Measurements from ENCODE around the gene RRP8. TPM values are rescaled to one million over a fixed set of nuclear protein-coding genes. Genes with fewer than 3 reads are reported as not detected.

Gene RRP8
- total and polyA plus RNA-seq, 9 of the 15 experiments (the other 6 are each of a cell fraction or from before 2014, with no cell fraction given), result 5.7 to 47.3 (median 32.6) TPM

DNA sequence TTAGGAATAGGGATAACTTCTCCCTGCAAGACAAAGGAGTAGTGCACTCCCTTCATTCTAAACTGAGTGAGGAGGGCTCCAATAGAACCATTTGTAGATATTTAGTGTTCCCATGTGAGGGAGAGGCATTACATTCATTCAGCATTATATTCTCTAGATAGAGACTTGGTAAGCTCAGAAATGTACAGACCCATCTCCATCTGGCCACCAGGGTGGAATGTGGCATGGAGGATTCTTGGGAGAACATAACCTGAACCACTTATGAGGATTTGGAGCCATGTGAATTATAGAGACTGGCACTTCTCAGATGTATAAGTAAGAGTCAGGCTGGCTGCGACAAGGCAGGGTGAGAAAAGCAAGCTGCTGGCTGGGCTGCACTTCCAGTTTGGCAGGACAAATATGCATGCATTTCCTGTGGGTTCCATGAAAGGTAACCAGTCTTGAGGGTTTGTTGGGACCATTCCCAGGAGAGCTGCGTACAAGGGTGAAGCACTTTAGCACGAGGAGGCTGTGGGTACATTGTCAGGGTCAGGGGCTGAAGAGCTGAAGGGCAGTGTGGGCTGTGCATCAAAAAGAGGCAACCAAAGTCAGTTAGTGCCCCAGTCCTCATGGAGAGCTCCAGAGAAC, 9.2 kb downstream of the RRP8 start:
- Histone ChIP-seq H3K27ac (ENCODE audit: extremely low read depth, low read depth, low read length) (no peak overlapping the region), H3K4me3 (no peak overlapping the region), H3K9me3 (replicated peaks; ENCODE audit: control insufficient read depth, insufficient read depth, low read depth, low read length) (no peaks in the 10 kb centered on the region), H4K20me1 (replicated peaks; ENCODE audit: control insufficient read depth, insufficient read depth, low read length) (no peaks in the 10 kb centered on the region), H3K79me2 (ENCODE audit: control insufficient read depth, insufficient read depth, low read length) (peaks cover 10% of the 10 kb centered on the region; the same call in 2 of the 3 replicates), H3K36me3 (ENCODE audit: control insufficient read depth, insufficient read depth, low read length) (peaks cover 56% of the 10 kb centered on the region), H3K27me3 (ENCODE audit: control insufficient read depth in 2 of 2, insufficient read depth in 2 of 2, low read length in 2 of 2) (no peaks in the 10 kb centered on the region), H3K4me1 (replicated peaks in 1 of 2; ENCODE audit: control insufficient read depth in 2 of 2, insufficient read depth in 2 of 2, low read length in 2 of 2) (peaks cover 0 to 2% of the 10 kb centered on the region in 2 experiments; a peak in 1 of 5 replicates), H3K9ac (ENCODE audit: insufficient read depth in 1 of 2, low read depth in 2 of 2, low read length in 2 of 2) (no peak overlapping the region), H2AFZ (ENCODE audit: low read depth, low read length) (no peak overlapping the region), H3K4me2 (ENCODE audit: insufficient read depth, low read length) (no peak overlapping the region), H3K9me1 (ENCODE audit: control insufficient read depth, insufficient read depth, low read length) (no peaks in the 10 kb centered on the region)
- in situ Hi-C loops (cut with MboI), result no loop called here
- WGBS (ENCODE audit: insufficient coverage, low coverage, missing lambda C conversion rate), result 93% methylated on average over 3 of the region's 3 CpGs
- ChIA-PET POLR2A (interaction anchor here (0.8 to 3.5 kb wide), 6 partner anchors 10 to 63 kb away, joined by 3 to 17 read pairs (median 5); no protein-coding TSS in a partner anchor), CTCF (ENCODE audit: low intra/inter-chr PET ratio) (no interaction called here)
- DNase-seq (ENCODE audit: extremely low read depth in 1 of 4, low spot score in 3 of 4), result no peak
- BruUV-seq (replicated peaks), result no TSS peak
- no peak for FAIRE-seq
- no peak for TF ChIP-seq TCF7L2 (IDR thresholded peaks at IDR 0.05; ENCODE audit: low read depth, low read length)
- TF ChIP-seq SREBF2 (CRISPR knock-in tag; IDR thresholded peaks at IDR 0.05), result no peak
- TF ChIP-seq ZNF436 (CRISPR knock-in tag; IDR thresholded peaks at IDR 0.05), result no peak
- TF ChIP-seq BDP1 (IDR thresholded peaks at IDR 0.05; ENCODE audit: insufficient read depth, insufficient read length), result no peak
- no peak for TF ChIP-seq ZNF354B (CRISPR knock-in tag; IDR thresholded peaks at IDR 0.05)
- TF ChIP-seq BRD4 (IDR thresholded peaks at IDR 0.05), result no peak
- no peak for TF ChIP-seq HINFP (tag; conservative IDR thresholded peaks at IDR 0.05; ENCODE audit: low read depth)
- TF ChIP-seq KLF1 (tag; IDR thresholded peaks at IDR 0.05), result no peak
- no peak for TF ChIP-seq ZNF212 (CRISPR knock-in tag; IDR thresholded peaks at IDR 0.05)
- no peak for TF ChIP-seq TGIF2 (CRISPR knock-in tag; IDR thresholded peaks at IDR 0.05)
- no peak for TF ChIP-seq CBFA2T2 (conservative IDR thresholded peaks at IDR 0.05)
- TF ChIP-seq KLF16 (IDR thresholded peaks at IDR 0.05), result no peak
- no peak for TF ChIP-seq SP2 (IDR thresholded peaks at IDR 0.05; ENCODE audit: extremely low read depth, low read depth, low read length, poor library complexity, severe bottlenecking)
- no peak for TF ChIP-seq TFAP4 (CRISPR knock-in tag; IDR thresholded peaks at IDR 0.05; ENCODE audit: borderline replicate concordance)
- intact Hi-C loops (cut with micrococcal nuclease), result no loop called here
- ATAC-seq, result no peak; the same call in 2 of the 3 replicates

Measured in K562 (cell line).